ENCODE measurements around the gene PIGO.
A peak's percentile ranks its signal among the peaks of the same experiment; 100 is the strongest.

Gene PIGO

GRCh38 chr9:35102769-35103659 lies 6.6 kb upstream of the PIGO start, which contains the start of gene STOML2:
Gene STOML2 (minus strand): TSS chr9:35103131. CDS start chr9:35103094, 37 bp downstream.
- TF ChIP-seq POLR2AphosphoS5 (IDR thresholded peaks at IDR 0.05; ENCODE audit: low read depth, low read length) (peak; percentile 84), REST (IDR thresholded peaks at IDR 0.05; ENCODE audit: insufficient read depth in 1 of 2, low read depth in 2 of 2, low read length in 2 of 2) (no peak), TAF1 (IDR thresholded peaks at IDR 0.05; ENCODE audit: borderline replicate concordance, insufficient read depth, low read length) (peak; percentile 91; the same call in 1 of the 2 replicates), SIN3A (IDR thresholded peaks at IDR 0.05; ENCODE audit: borderline replicate concordance, insufficient read depth, low read length) (peak; percentile 92; the same call in 1 of the 2 replicates), FOXP2 (optimal IDR thresholded peaks at IDR 0.05; ENCODE audit: borderline replicate concordance, extremely low read depth, extremely low read length, insufficient read depth) (peak; percentile 63)

- TF ChIP-seq FOXP2 (optimal IDR thresholded peaks at IDR 0.05; ENCODE audit: borderline replicate concordance, extremely low read depth, extremely low read length, insufficient read depth) (no peak), TAF1 (IDR thresholded peaks at IDR 0.05; ENCODE audit: borderline replicate concordance, insufficient read depth, low read length) (no peak), POLR2AphosphoS5 (IDR thresholded peaks at IDR 0.05; ENCODE audit: low read depth, low read length) (no peak), REST (IDR thresholded peaks at IDR 0.05; ENCODE audit: insufficient read depth in 1 of 2, low read depth in 2 of 2, low read length in 2 of 2) (no peak), SIN3A (IDR thresholded peaks at IDR 0.05; ENCODE audit: borderline replicate concordance, insufficient read depth, low read length) (no peak)
Measured at GRCh38 chr9:35102465-35102768, 6.0 kb upstream of the PIGO start.

- TF ChIP-seq FOXP2 (optimal IDR thresholded peaks at IDR 0.05; ENCODE audit: borderline replicate concordance, extremely low read depth, extremely low read length, insufficient read depth): no peak
- no peak for TF ChIP-seq POLR2AphosphoS5 (IDR thresholded peaks at IDR 0.05; ENCODE audit: low read depth, low read length)
- TF ChIP-seq TAF1 (IDR thresholded peaks at IDR 0.05; ENCODE audit: borderline replicate concordance, insufficient read depth, low read length): no peak
- TF ChIP-seq SIN3A (IDR thresholded peaks at IDR 0.05; ENCODE audit: borderline replicate concordance, insufficient read depth, low read length): no peak
- TF ChIP-seq REST (IDR thresholded peaks at IDR 0.05; ENCODE audit: insufficient read depth in 1 of 2, low read depth in 2 of 2, low read length in 2 of 2): no peak
Measured at GRCh38 chr9:35097573-35097972, 1.2 kb upstream of the PIGO start.

- no peak for TF ChIP-seq POLR2AphosphoS5 (IDR thresholded peaks at IDR 0.05; ENCODE audit: low read depth, low read length)
- TF ChIP-seq REST (IDR thresholded peaks at IDR 0.05; ENCODE audit: insufficient read depth in 1 of 2, low read depth in 2 of 2, low read length in 2 of 2): no peak
- no peak for TF ChIP-seq FOXP2 (optimal IDR thresholded peaks at IDR 0.05; ENCODE audit: borderline replicate concordance, extremely low read depth, extremely low read length, insufficient read depth)
- TF ChIP-seq SIN3A (IDR thresholded peaks at IDR 0.05; ENCODE audit: borderline replicate concordance, insufficient read depth, low read length): no peak
- TF ChIP-seq TAF1 (IDR thresholded peaks at IDR 0.05; ENCODE audit: borderline replicate concordance, insufficient read depth, low read length): no peak
Measured at GRCh38 chr9:35091536-35091935, 4.9 kb downstream of the PIGO start.
